CD14-positive monocyte (primary cell): ENCODE measurements around the gene XYLT1. TPM values are rescaled to one million over a fixed set of nuclear protein-coding genes. Genes with fewer than 3 reads are reported as not detected.

Experiments
- DNase-seq, 3 donors: peaks; one replicate each; pipeline ENCODE4 v3.0.0-alpha.2; 2011 to 2022
- H2AFZ ChIP-seq: 2 replicates; pipeline ENCODE4 v1.6.0; 2012; ENCODE audit warnings: mild to moderate bottlenecking, low read depth, low read length, inconsistent platforms; ENCODE audit not compliant: insufficient read depth, poor library complexity, severe bottlenecking
- H3K27ac ChIP-seq, 2 donors: 1 replicate in 1 of 2; 2 replicates in 1 of 2; pipeline ENCODE4 v1.5.1; 2012 to 2013; ENCODE audit warnings: low read length in 2 of 2, control low read depth in 1 of 2, inconsistent platforms in 1 of 2, low read depth in 1 of 2, mild to moderate bottlenecking in 1 of 2
- H3K27me3 ChIP-seq, 2 donors: one replicate each; pipeline versions ENCODE4 v1.6.0 to v1.6.1; 2011 to 2013; ENCODE audit warnings: low read length in 2 of 2; ENCODE audit not compliant: control insufficient read depth in 2 of 2, insufficient read depth in 2 of 2
- H3K36me3 ChIP-seq, 2 donors: replicated peaks in 1 of 2; 1 replicate in 1 of 2; 2 replicates in 1 of 2; pipeline versions ENCODE4 v1.5.1 to v1.6.1; 2012 to 2013; ENCODE audit warnings: low read length in 2 of 2, control low read depth in 1 of 2, inconsistent platforms in 1 of 2, mild to moderate bottlenecking in 1 of 2; ENCODE audit not compliant: insufficient read depth in 2 of 2, control insufficient read depth in 1 of 2
- H3K4me1 ChIP-seq, 2 donors: 1 replicate in 1 of 2; 2 replicates in 1 of 2; pipeline versions ENCODE4 v1.5.1 to v1.6.1; 2012 to 2013; ENCODE audit warnings: low read length in 2 of 2, control low read depth in 1 of 2, inconsistent platforms in 1 of 2, mild to moderate bottlenecking in 1 of 2, moderate library complexity in 1 of 2; ENCODE audit not compliant: insufficient read depth in 2 of 2, control insufficient read depth in 1 of 2
- H3K4me2 ChIP-seq: replicated peaks from 2 replicates; pipeline ENCODE3; 2012; ENCODE audit warnings: low read length, moderate library complexity, mild to moderate bottlenecking; ENCODE audit not compliant: poor library complexity, severe bottlenecking; ENCODE audit errors: extremely low read depth
- H3K4me3 ChIP-seq, 3 experiments: fragments of 200-600 bp in 1 of 3; sonication (generic) in 1 of 3; replicated peaks in 1 of 3; 1 replicate in 2 of 3; 2 replicates in 1 of 3; pipeline ENCODE4 v1.5.1; 2011 to 2013; ENCODE audit warnings: low read length in 3 of 3, mild to moderate bottlenecking in 3 of 3, control low read depth in 2 of 3, low read depth in 2 of 3, inconsistent platforms in 1 of 3, moderate library complexity in 1 of 3
- H3K79me2 ChIP-seq: 2 replicates; pipeline ENCODE4 v1.6.0; 2012; ENCODE audit warnings: mild to moderate bottlenecking, control low read depth, inconsistent platforms, low read length, moderate library complexity; ENCODE audit not compliant: insufficient read depth
- H3K9ac ChIP-seq: 2 replicates; pipeline ENCODE4 v1.6.0; 2017; ENCODE audit warnings: low read length, mild to moderate bottlenecking; ENCODE audit not compliant: insufficient read depth, poor library complexity, severe bottlenecking
- H3K9me3 ChIP-seq, 2 donors: replicated peaks in 1 of 2; 1 replicate in 1 of 2; 2 replicates in 1 of 2; pipeline versions ENCODE4 v1.5.1 to v1.6.1; 2012 to 2013; ENCODE audit warnings: low read length in 2 of 2, control low read depth in 1 of 2; ENCODE audit not compliant: control insufficient read depth in 1 of 2, insufficient read depth in 1 of 2
- H4K20me1 ChIP-seq: 2 replicates; pipeline ENCODE4 v1.6.0; 2012; ENCODE audit warnings: mild to moderate bottlenecking, low read length, control low read depth, moderate library complexity; ENCODE audit not compliant: insufficient read depth
- H3K27ac Mint-ChIP-seq, 7 donors: one replicate each; pipeline ENCODE4 v1.8.0; 2020; ENCODE audit warnings: mild to moderate bottlenecking in 7 of 7, mixed read lengths in 7 of 7, moderate library complexity in 6 of 7, inconsistent platforms in 2 of 7
- H3K27me3 Mint-ChIP-seq, 3 donors: one replicate each; pipeline ENCODE4 v1.8.0; 2021 to 2022; ENCODE audit warnings: low read depth in 3 of 3, mild to moderate bottlenecking in 3 of 3, mixed read lengths in 3 of 3, moderate library complexity in 3 of 3, inconsistent platforms in 1 of 3
- H3K36me3 Mint-ChIP-seq, 2 donors: one replicate each; pipeline ENCODE4 v1.8.0; 2020; ENCODE audit warnings: mixed read lengths in 2 of 2, inconsistent platforms in 1 of 2, mild to moderate bottlenecking in 1 of 2
- H3K4me1 Mint-ChIP-seq: one replicate; pipeline ENCODE4 v1.8.0; 2020; ENCODE audit warnings: mild to moderate bottlenecking, mixed read lengths
- H3K4me3 Mint-ChIP-seq, 2 donors: one replicate each; pipeline ENCODE4 v1.8.0; 2020; ENCODE audit warnings: mild to moderate bottlenecking in 2 of 2, mixed read lengths in 2 of 2, moderate library complexity in 1 of 2
- H3K9me3 Mint-ChIP-seq, 7 donors: one replicate each; pipeline ENCODE4 v1.8.0; 2020 to 2022; ENCODE audit warnings: mixed read lengths in 7 of 7, mild to moderate bottlenecking in 6 of 7, moderate library complexity in 6 of 7, inconsistent platforms in 2 of 7
- CTCF ChIP-seq: fragments of 200-600 bp; IDR thresholded peaks from one replicate; pipeline ENCODE4 v1.8.0; 2022; ENCODE audit warnings: antibody characterized with exemption, mild to moderate bottlenecking
- WGBS: methylation state at CpG from one replicate; pipeline ENCODE4 v1.1.5; 2013; ENCODE audit warnings: missing lambda C conversion rate; ENCODE audit not compliant: insufficient coverage; 5-methylcytosine and 5-hydroxymethylcytosine counted together
- intact Hi-C, 2 donors: fragments of 100-400 bp; cut with micrococcal nuclease; formaldehyde crosslinking; loops; one replicate each; pipeline versions ENCODE4 v1.15.0 to v1.15.1; 2023
- polyA plus RNA-seq, 3 donors: library from polyadenylated mRNA; depleted of rRNA in 1 of 3; unstranded in 2 of 3; stranded (reverse) in 1 of 3; fragments of 300-500 nt in 2 of 3; fragments of >200 nt in 1 of 3; fragmentation: Illumina TruSeq in 2 of 3; gene quantifications; 1 replicate in 2 of 3; 2 replicates in 1 of 3; pipeline ENCODE4 v1.2.3, GENCODE V29; 2012 to 2021

XYLT1 gene
- polyA plus RNA-seq, 3 donors, result 0.51 to 9.4 (median 1.6) TPM

- Mint-ChIP-seq H3K9me3 (peaks cover 0 to 4% (median 2%) of the 10 kb centered on the region in 7 donors), H3K4me3 (peak overlapping the region in 1 of 2 donors; percentile 57), H3K4me1 (peaks cover 82% of the 10 kb centered on the region), H3K27me3 (peaks cover 0 to 3% (median 0%) of the 10 kb centered on the region in 3 donors), H3K27ac (peak overlapping the region; percentile 45 to 90 (median 78)), H3K36me3 (peaks cover 14 to 25% of the 10 kb centered on the region in 2 donors)
- H4K20me1 ChIP-seq, result no peaks in the 10 kb centered on the region
- H3K27ac ChIP-seq, result peak overlapping the region in 1 of 2 donors; percentile 75
- WGBS, result 96% methylated on average over 9 of the region's 11 CpGs
- no peaks in the 10 kb centered on the region for H3K36me3 ChIP-seq
- H3K4me3 ChIP-seq, result no peak overlapping the region
- DNase-seq, result no peak
- no peak overlapping the region for H2AFZ ChIP-seq
- H3K4me1 ChIP-seq, result peaks cover 80 to 88% of the 10 kb centered on the region in 2 donors
- peaks cover 47% of the 10 kb centered on the region for H3K79me2 ChIP-seq
- H3K4me2 ChIP-seq, result no peak overlapping the region
- TF ChIP-seq CTCF, result no peak
- intact Hi-C loops, result no loop called here
- H3K9ac ChIP-seq, result no peak overlapping the region
- H3K27me3 ChIP-seq, result no peaks in the 10 kb centered on the region
- H3K9me3 ChIP-seq, result no peaks in the 10 kb centered on the region
Measured at GRCh38 chr16:17348826-17349225, 121.9 kb downstream of the XYLT1 start.

- peak; percentile 67 to 86 (median 86) for DNase-seq
- Mint-ChIP-seq H3K9me3 (peaks cover 0 to 4% (median 2%) of the 10 kb centered on the region in 7 donors), H3K4me1 (peaks cover 87% of the 10 kb centered on the region), H3K4me3 (peak overlapping the region in 1 of 2 donors; percentile 57), H3K27me3 (peaks cover 0 to 3% (median 0%) of the 10 kb centered on the region in 3 donors), H3K36me3 (peaks cover 15 to 25% of the 10 kb centered on the region in 2 donors), H3K27ac (peak overlapping the region; percentile 72 to 90 (median 78))
- H2AFZ ChIP-seq, result no peak overlapping the region
- H3K4me1 ChIP-seq, result peaks cover 86 to 91% of the 10 kb centered on the region in 2 donors
- no peaks in the 10 kb centered on the region for H4K20me1 ChIP-seq
- H3K9ac ChIP-seq, result no peak overlapping the region
- no peaks in the 10 kb centered on the region for H3K27me3 ChIP-seq
- peaks cover 50% of the 10 kb centered on the region for H3K79me2 ChIP-seq
- no peaks in the 10 kb centered on the region for H3K36me3 ChIP-seq
- WGBS, result 65% methylated on average over 6 of the region's 11 CpGs
- H3K9me3 ChIP-seq, result no peaks in the 10 kb centered on the region
- peak overlapping the region in 1 of 2 donors; percentile 75 for H3K27ac ChIP-seq
- H3K4me2 ChIP-seq, result no peak overlapping the region
- intact Hi-C loops, result no loop called here
- TF ChIP-seq CTCF, result no peak
- H3K4me3 ChIP-seq, result no peak overlapping the region
Measured at GRCh38 chr16:17348042-17348783, 122.5 kb downstream of the XYLT1 start.
